RWPE2 (cell line): ENCODE measurements around the gene PROSER3.
A peak's percentile ranks its signal among the peaks of the same experiment; 100 is the strongest.

Experiments used
- ATAC-seq: fragments of 200-7000 bp; cut with Tn5 transposase; 3 replicates; pipeline ENCODE4 v1.9.1; 2021; ENCODE audit warnings: low read depth
- DNase-seq: peaks from one replicate; pipeline ENCODE4 v3.0.0-alpha.2; 2020; ENCODE audit warnings: low spot score
- H3K27ac ChIP-seq: fragments of 450-650 bp; 2 replicates; pipeline ENCODE4 v1.5.1; 2017; ENCODE audit warnings: mild to moderate bottlenecking; ENCODE audit not compliant: poor library complexity, severe bottlenecking
- H3K27me3 ChIP-seq: fragments of 250-450 bp; sonication (Bioruptor Pico); 2 replicates; pipeline ENCODE4 v1.5.1; 2021; ENCODE audit warnings: mild to moderate bottlenecking, moderate library complexity; ENCODE audit not compliant: insufficient read depth, poor library complexity, severe bottlenecking
- H3K36me3 ChIP-seq: fragments of 250-450 bp; sonication (Bioruptor Pico); 2 replicates; pipeline ENCODE4 v1.5.1; 2020; ENCODE audit warnings: low read depth, mild to moderate bottlenecking, moderate library complexity
- H3K4me1 ChIP-seq: fragments of 250-450 bp; sonication (Bioruptor Pico); 2 replicates; pipeline ENCODE4 v1.5.1; 2021; ENCODE audit warnings: mild to moderate bottlenecking, moderate library complexity; ENCODE audit not compliant: insufficient read depth, poor library complexity, severe bottlenecking
- H3K4me3 ChIP-seq: fragments of 250-450 bp; sonication (Bioruptor Pico); 2 replicates; pipeline ENCODE4 v1.5.1; 2021; ENCODE audit warnings: mild to moderate bottlenecking, moderate library complexity; ENCODE audit not compliant: severe bottlenecking
- H3K9me3 ChIP-seq: fragments of 250-450 bp; sonication (Bioruptor Pico); 2 replicates; pipeline ENCODE4 v1.5.1; 2021; ENCODE audit warnings: mild to moderate bottlenecking, moderate library complexity; ENCODE audit not compliant: severe bottlenecking
- TF ChIP-seq, protein P1 (sequence below): fragments of 450-650 bp; IDR thresholded peaks from one replicate; pipeline ENCODE4 v1.5.1; 2017; ENCODE audit warnings: mild to moderate bottlenecking, moderate library complexity; ENCODE audit not compliant: poor library complexity, severe bottlenecking

The PROSER3 gene

DNA sequence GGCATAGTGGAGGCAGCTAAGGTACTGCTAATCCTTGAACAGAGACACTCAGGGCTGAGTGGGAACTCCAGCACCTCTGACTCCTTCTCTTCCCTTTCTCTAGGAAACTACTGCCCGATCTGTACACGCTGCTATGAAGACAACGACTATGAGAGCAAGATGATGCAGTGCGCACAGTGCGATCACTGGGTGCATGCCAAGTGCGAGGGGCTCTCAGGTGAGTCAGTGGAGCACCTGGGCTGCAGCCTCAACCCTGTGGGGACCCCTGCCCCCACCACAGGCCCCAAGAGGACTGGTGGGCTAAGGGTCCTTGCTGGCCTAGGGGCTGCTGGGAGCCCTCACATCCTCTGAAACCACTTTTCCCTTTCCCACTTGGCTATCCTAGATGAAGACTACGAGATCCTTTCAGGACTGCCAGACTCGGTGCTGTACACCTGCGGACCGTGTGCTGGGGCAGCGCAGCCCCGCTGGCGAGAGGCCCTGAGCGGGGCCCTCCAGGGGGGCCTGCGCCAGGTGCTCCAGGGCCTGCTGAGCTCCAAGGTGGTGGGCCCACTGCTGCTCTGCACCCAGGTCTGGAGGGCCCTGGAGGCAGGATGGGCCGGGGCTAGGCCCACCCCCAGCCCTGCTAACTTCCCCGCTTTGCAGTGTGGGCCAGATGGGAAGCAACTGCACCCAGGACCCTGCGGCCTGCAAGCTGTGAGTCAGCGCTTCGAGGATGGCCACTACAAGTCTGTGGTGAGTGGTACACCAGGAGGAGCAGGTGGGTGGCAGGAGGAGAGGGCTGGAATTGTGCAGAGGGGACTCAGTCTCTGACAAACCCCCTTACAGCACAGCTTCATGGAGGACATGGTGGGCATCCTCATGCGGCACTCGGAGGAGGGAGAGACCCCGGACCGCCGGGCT lies 30.7 kb upstream of the PROSER3 start:
- TF ChIP-seq, protein P1, sequence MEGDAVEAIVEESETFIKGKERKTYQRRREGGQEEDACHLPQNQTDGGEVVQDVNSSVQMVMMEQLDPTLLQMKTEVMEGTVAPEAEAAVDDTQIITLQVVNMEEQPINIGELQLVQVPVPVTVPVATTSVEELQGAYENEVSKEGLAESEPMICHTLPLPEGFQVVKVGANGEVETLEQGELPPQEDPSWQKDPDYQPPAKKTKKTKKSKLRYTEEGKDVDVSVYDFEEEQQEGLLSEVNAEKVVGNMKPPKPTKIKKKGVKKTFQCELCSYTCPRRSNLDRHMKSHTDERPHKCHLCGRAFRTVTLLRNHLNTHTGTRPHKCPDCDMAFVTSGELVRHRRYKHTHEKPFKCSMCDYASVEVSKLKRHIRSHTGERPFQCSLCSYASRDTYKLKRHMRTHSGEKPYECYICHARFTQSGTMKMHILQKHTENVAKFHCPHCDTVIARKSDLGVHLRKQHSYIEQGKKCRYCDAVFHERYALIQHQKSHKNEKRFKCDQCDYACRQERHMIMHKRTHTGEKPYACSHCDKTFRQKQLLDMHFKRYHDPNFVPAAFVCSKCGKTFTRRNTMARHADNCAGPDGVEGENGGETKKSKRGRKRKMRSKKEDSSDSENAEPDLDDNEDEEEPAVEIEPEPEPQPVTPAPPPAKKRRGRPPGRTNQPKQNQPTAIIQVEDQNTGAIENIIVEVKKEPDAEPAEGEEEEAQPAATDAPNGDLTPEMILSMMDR = no peak
- Histone ChIP-seq H3K4me1 (no peaks in the 10 kb centered on the region), H3K27ac (no peak overlapping the region), H3K27me3 (no peaks in the 10 kb centered on the region), H3K36me3 (peaks cover 96% of the 10 kb centered on the region), H3K4me3 (no peak overlapping the region), H3K9me3 (no peaks in the 10 kb centered on the region)
- ATAC-seq (no peak), DNase-seq (no peak)

DNA sequence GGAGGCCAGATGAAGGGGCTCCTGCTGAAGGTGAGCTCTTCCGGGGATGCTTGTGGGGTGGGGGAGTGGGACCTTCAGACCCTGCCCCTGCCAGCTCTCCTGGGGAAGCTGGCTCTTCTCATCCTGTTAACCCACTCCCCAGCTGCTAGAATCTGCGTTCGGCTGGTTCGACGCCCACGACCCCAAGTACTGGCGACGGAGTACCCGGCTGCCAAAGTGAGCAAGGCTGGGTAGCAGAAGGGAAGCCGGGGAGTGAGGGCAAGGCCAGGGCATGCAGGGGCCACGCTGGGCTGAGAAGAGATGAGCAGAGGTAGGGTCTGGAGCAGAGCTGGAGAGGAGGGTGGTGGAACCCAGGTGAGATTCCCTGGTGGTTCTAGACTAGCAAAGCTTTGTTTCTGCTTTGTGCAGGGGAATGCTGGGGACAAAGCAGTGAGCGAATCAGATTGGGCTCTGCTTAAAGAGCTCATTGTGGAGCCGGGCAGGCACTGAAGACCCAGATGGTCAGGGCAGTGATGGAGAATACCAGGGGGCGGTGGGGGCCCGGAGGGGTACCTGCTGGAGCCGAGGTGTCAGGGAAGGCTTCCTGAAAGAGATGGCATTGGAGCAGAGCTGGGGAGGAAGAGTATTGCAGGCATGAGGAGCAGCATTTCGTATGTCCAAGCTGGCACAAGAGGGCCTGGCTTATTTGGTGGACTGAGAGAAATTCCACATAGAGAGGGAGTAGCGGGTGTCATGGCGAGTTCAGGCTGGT lies 29.8 kb upstream of the PROSER3 start:
- TF ChIP-seq, protein P1 = no peak
- ATAC-seq = no peak
- no peak for DNase-seq
- H3K4me1 ChIP-seq = no peaks in the 10 kb centered on the region
- no peaks in the 10 kb centered on the region for H3K27me3 ChIP-seq
- H3K4me3 ChIP-seq = no peak overlapping the region
- H3K27ac ChIP-seq = no peak overlapping the region
- peaks cover 94% of the 10 kb centered on the region for H3K36me3 ChIP-seq
- H3K9me3 ChIP-seq = no peaks in the 10 kb centered on the region

DNA sequence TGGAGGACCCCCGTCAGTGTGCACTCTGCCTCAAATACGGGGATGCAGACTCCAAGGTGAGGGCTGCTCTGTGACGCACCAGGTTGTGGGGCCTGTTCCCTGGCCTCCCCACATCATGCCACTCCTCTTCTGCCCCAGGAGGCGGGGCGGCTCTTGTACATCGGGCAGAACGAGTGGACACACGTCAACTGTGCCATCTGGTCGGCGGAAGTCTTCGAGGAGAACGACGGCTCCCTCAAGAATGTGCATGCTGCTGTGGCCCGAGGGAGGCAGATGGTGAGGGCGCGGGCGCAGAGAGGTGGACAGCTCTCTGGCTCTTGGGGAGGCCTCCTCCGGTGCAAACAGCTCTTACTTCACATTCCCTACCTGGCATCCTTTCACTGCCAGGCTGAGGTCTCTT lies 29.0 kb upstream of the PROSER3 start:
- peak; percentile 65 for DNase-seq
- TF ChIP-seq, protein P1 = no peak
- ATAC-seq = no peak
- Histone ChIP-seq H3K36me3 (peaks cover 92% of the 10 kb centered on the region), H3K27ac (no peak overlapping the region), H3K9me3 (no peaks in the 10 kb centered on the region), H3K4me1 (no peaks in the 10 kb centered on the region), H3K4me3 (no peak overlapping the region), H3K27me3 (no peaks in the 10 kb centered on the region)

DNA sequence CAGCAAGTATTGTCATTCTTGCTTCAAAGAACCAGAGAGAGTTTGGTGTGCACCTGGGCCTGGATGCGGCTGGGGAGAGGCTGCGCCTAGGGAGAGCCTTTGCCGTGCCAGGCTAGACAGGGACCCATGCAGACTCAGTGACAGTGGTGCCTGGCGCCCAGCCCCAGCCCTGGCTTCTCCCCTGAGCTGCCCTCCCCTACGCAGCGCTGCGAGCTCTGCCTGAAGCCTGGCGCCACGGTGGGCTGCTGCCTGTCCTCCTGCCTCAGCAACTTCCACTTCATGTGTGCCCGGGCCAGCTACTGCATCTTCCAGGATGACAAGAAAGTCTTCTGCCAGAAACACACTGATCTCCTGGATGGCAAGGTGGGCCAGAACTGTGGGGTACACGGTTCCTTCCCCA lies 28.2 kb upstream of the PROSER3 start:
- Histone ChIP-seq H3K4me3 (no peak overlapping the region), H3K27ac (no peak overlapping the region), H3K27me3 (no peaks in the 10 kb centered on the region), H3K4me1 (no peaks in the 10 kb centered on the region), H3K36me3 (peaks cover 92% of the 10 kb centered on the region), H3K9me3 (no peaks in the 10 kb centered on the region)
- no peak for ATAC-seq
- TF ChIP-seq, protein P1 = no peak
- no peak for DNase-seq
